Sigmoid colon (tissue), 4 donors: ENCODE results near the gene ALOX12.

Source experiments
- CTCF ChIP-seq, 4 experiments: fragments of 450-650 bp in 3 of 4; fragments of 200-600 bp in 1 of 4; IDR thresholded peaks; one replicate each; pipeline ENCODE4 v1.5.1; 2016 to 2019; ENCODE audit warnings: antibody characterized with exemption in 4 of 4, mild to moderate bottlenecking in 3 of 4, moderate library complexity in 2 of 4
- EP300 ChIP-seq, 4 donors: sonication (generic); formaldehyde crosslinking; IDR thresholded peaks; one replicate each; pipeline ENCODE4 v1.6.1; 2017; ENCODE audit warnings: antibody characterized with exemption in 4 of 4
- POLR2A ChIP-seq, 2 donors: fragments of 450-650 bp; IDR thresholded peaks; one replicate each; pipeline ENCODE4 v1.6.1; 2016; ENCODE audit warnings: antibody characterized with exemption in 2 of 2, mild to moderate bottlenecking in 2 of 2, moderate library complexity in 2 of 2
- POLR2AphosphoS5 ChIP-seq, 4 donors: sonication (generic); formaldehyde crosslinking; IDR thresholded peaks; one replicate each; pipeline ENCODE4 v1.6.1; 2017; ENCODE audit warnings: antibody characterized with exemption in 4 of 4

- TF ChIP-seq POLR2A (IDR thresholded peaks at IDR 0.05) (no peak), CTCF (IDR thresholded peaks at IDR 0.05) (no peak), POLR2AphosphoS5 (IDR thresholded peaks at IDR 0.05) (no peak), EP300 (IDR thresholded peaks at IDR 0.05) (no peak)
Observed at GRCh38 chr17:6994118-6994598, 1.7 kb upstream of the ALOX12 start.
